Testis (tissue), 2 donors: ENCODE measurements around the gene DNALI1.

ENCODE experiments used
- POLR2A ChIP-seq: fragments of 450-650 bp; IDR thresholded peaks from one replicate; pipeline ENCODE4 v1.6.1; 2017; ENCODE audit warnings: antibody characterized with exemption, mild to moderate bottlenecking, moderate library complexity
- TF ChIP-seq, protein P1 (sequence below), 3 experiments: fragments of 450-650 bp in 2 of 3; fragments of 200-600 bp in 1 of 3; sonication (generic) in 1 of 3; IDR thresholded peaks; one replicate each; pipeline ENCODE4 v1.5.1; 2016 to 2019; ENCODE audit warnings: antibody characterized with exemption in 3 of 3, mild to moderate bottlenecking in 2 of 3, moderate library complexity in 1 of 3

DNA sequence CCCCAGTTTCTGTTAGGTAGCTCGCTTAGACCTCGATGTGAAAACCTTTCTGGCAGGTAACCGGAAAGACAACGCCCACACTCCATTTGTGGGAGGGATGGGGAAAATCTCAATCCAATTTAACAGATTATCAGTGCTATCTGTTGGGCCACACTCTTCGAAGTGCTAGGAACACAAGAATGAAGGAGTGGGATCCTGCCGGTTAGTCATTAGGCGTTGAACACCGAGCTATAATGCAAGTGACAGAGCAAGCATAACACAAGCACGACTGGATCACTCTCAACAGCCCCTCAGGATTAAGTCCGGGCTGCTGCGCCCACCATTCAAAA, 3.2 kb upstream of the DNALI1 start:
- TF ChIP-seq, protein P1, sequence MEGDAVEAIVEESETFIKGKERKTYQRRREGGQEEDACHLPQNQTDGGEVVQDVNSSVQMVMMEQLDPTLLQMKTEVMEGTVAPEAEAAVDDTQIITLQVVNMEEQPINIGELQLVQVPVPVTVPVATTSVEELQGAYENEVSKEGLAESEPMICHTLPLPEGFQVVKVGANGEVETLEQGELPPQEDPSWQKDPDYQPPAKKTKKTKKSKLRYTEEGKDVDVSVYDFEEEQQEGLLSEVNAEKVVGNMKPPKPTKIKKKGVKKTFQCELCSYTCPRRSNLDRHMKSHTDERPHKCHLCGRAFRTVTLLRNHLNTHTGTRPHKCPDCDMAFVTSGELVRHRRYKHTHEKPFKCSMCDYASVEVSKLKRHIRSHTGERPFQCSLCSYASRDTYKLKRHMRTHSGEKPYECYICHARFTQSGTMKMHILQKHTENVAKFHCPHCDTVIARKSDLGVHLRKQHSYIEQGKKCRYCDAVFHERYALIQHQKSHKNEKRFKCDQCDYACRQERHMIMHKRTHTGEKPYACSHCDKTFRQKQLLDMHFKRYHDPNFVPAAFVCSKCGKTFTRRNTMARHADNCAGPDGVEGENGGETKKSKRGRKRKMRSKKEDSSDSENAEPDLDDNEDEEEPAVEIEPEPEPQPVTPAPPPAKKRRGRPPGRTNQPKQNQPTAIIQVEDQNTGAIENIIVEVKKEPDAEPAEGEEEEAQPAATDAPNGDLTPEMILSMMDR (IDR thresholded peaks at IDR 0.05), result no peak
- TF ChIP-seq POLR2A, result no peak
